ENCODE results near the gene KCNH6. TPM values are rescaled to one million over a fixed set of nuclear protein-coding genes. Genes with fewer than 3 reads are reported as not detected.

Gene KCNH6
- total RNA-seq, 1 donor from 2014 or later: not detected

GRCh38 chr17:63589646-63590045 lies 66.5 kb downstream of the KCNH6 start:
- ATAC-seq (no peak), DNase-seq (ENCODE audit: low spot score) (no peak)

DNA sequence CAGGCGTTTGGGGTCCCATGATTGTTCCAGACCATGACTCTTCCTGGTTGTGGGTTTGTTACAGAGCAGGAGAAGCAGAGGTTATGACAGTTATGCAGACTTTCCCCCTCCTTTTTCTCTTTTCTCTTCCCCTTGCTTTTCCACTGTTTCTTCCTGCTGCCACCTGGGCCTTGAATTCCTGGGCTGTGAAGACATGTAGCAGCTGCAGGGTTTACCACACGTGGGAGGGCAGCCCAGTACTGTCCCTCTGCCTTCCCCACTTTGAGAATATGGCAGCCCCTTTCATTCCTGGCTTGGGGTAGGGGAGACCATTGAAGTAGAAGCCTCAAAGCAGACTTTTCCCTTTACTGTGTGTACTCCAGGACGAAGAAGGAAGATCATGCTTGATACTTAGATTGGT lies 69.6 kb downstream of the KCNH6 start:
- ATAC-seq (no peak), DNase-seq (ENCODE audit: low spot score) (no peak)

DNA sequence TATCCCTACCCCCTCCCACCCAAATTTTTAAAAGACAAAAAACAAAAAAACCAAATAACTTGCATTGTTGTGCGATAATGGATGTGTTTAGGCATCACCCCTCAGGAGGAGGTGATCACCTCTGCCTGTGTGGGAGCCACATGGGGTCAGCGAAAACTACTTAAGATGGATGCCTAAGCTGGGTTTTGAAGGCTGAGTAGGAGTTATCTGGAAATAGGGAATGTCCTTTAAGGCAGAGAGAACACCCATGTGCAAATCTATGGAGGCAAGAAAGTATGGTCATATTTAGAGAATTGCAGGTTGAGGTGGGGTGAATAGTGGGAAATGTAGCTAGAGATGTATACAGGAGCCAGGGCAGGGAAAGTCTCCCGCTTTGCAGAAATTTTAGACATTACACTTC lies 72.0 kb downstream of the KCNH6 start:
- no peak for ATAC-seq
- DNase-seq (ENCODE audit: low spot score): no peak

Other genes with a start within 250 kb of the KCNH6 start
- gene CYB561, start 77.1 kb upstream of the KCNH6 start, total RNA-seq: 22.4 TPM
- gene ACE, start 46.3 kb upstream of the KCNH6 start, total RNA-seq: 1.0 TPM
- gene DCAF7, start 27.1 kb downstream of the KCNH6 start, total RNA-seq: 24.3 TPM
- gene TACO1, start 77.5 kb downstream of the KCNH6 start, total RNA-seq: 47.9 TPM
- gene MAP3K3, start 99.1 kb downstream of the KCNH6 start, total RNA-seq: 11.6 TPM
- gene LIMD2, start 176.8 kb downstream of the KCNH6 start, total RNA-seq: 5.8 TPM
- 13.4 TPM for gene STRADA, start 218.4 kb downstream of the KCNH6 start, total RNA-seq